GM11168 (cell line): ENCODE measurements around the gene ZNF521.

Experiments
- in situ Hi-C: fragments of 300-500 bp; cut with MboI; formaldehyde crosslinking; loops from one replicate; pipeline ENCODE4 v1.12.0; 2022; ENCODE audit warnings: low sequenced_read_pairs; ENCODE audit not compliant: unreplicated experiment

ZNF521 gene

GRCh38 chr18:25233528-25234321 is 118.2 kb downstream of the ZNF521 start:
- in situ Hi-C loops = loop anchor here (25.0 kb wide), 1 partner anchor 346 kb away; no protein-coding TSS in a partner anchor

GRCh38 chr18:25231327-25231691 is 120.7 kb downstream of the ZNF521 start:
- in situ Hi-C loops = loop anchor here (25.0 kb wide), 1 partner anchor 344 kb away; no protein-coding TSS in a partner anchor

GRCh38 chr18:25230658-25231326 is 121.2 kb downstream of the ZNF521 start:
- in situ Hi-C loops = loop anchor here (25.0 kb wide), 1 partner anchor 343 kb away; no protein-coding TSS in a partner anchor

GRCh38 chr18:25229920-25230319 is 122.0 kb downstream of the ZNF521 start:
- in situ Hi-C loops = loop anchor here (25.0 kb wide), 1 partner anchor 343 kb away; no protein-coding TSS in a partner anchor

- in situ Hi-C loops = loop anchor here (25.0 kb wide), 1 partner anchor 342 kb away; no protein-coding TSS in a partner anchor
Measured at GRCh38 chr18:25229081-25229480, 122.9 kb downstream of the ZNF521 start.

GRCh38 chr18:25228410-25228809 is 123.6 kb downstream of the ZNF521 start:
- in situ Hi-C loops = loop anchor here (25.0 kb wide), 1 partner anchor 341 kb away; no protein-coding TSS in a partner anchor

- in situ Hi-C loops = loop anchor here (25.0 kb wide), 1 partner anchor 338 kb away; no protein-coding TSS in a partner anchor
Measured at GRCh38 chr18:25225151-25225550, 126.8 kb downstream of the ZNF521 start.

- in situ Hi-C loops = no loop called here
Measured at GRCh38 chr18:25223899-25224886, 127.8 kb downstream of the ZNF521 start.

- in situ Hi-C loops = no loop called here
Measured at GRCh38 chr18:25223211-25223610, 128.8 kb downstream of the ZNF521 start.

- in situ Hi-C loops = no loop called here
Measured at GRCh38 chr18:25222648-25223047, 129.3 kb downstream of the ZNF521 start.

GRCh38 chr18:25210622-25211021 is 141.3 kb downstream of the ZNF521 start:
- in situ Hi-C loops = no loop called here

- in situ Hi-C loops = no loop called here
Measured at GRCh38 chr18:25192065-25192464, 159.9 kb downstream of the ZNF521 start.

GRCh38 chr18:25190472-25190871 is 161.5 kb downstream of the ZNF521 start:
- in situ Hi-C loops = no loop called here

GRCh38 chr18:25189391-25190185 is 162.4 kb downstream of the ZNF521 start:
- in situ Hi-C loops = no loop called here

- in situ Hi-C loops = no loop called here
Measured at GRCh38 chr18:25187521-25188192, 164.3 kb downstream of the ZNF521 start.

- in situ Hi-C loops = no loop called here
Measured at GRCh38 chr18:25186871-25187270, 165.1 kb downstream of the ZNF521 start.

GRCh38 chr18:25181993-25182392 is 170.0 kb downstream of the ZNF521 start:
- in situ Hi-C loops = no loop called here

GRCh38 chr18:25181581-25181980 is 170.4 kb downstream of the ZNF521 start:
- in situ Hi-C loops = no loop called here
